GM19099 (cell line): ENCODE measurements around the gene GDPD5.

Experiments
- POLR2A ChIP-seq: IDR thresholded peaks from 3 replicates; pipeline ENCODE4 v1.6.1; 2011; ENCODE audit warnings: low read depth; ENCODE audit not compliant: insufficient read length; ENCODE audit errors: extremely low read depth

Gene GDPD5

DNA sequence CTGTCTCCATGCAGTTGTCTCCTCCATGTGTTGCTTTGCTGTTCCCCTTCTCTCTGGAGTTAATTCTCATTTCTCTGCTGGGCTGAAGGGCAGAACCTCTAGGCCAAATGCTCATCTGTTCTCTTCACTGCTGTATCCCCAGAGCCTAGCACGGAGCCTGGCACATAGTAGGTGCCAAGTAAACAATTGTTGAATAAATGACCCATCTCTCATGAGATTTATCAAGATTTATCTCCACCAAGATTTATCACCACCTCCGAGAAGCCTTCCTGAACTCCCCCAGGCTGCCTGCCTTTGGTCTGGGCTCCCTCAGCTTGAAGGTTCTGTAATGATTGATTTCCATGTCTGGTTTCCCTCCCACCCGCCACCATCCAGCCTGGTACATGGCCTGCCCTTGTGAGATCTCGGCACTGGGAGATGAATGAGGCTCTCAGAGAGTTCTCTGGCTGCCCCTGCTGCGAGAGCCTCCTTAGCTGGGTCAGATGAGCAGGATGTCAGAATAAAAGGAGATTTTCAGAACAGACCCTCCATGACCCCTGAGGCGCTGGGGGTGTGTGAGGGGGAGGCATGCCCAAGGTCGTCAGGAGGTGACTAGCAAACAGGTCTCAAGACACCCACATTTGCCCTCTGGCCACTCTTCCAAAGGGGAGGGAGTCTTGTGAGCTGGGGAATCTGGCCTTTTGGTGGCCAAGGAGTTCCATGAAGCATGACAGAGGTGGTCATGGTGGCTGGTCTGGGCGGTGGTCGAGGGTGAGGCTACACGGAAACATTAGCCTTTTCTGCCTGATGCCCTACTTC, 2.4 kb upstream of the GDPD5 start:
- TF ChIP-seq POLR2A = no peak

DNA sequence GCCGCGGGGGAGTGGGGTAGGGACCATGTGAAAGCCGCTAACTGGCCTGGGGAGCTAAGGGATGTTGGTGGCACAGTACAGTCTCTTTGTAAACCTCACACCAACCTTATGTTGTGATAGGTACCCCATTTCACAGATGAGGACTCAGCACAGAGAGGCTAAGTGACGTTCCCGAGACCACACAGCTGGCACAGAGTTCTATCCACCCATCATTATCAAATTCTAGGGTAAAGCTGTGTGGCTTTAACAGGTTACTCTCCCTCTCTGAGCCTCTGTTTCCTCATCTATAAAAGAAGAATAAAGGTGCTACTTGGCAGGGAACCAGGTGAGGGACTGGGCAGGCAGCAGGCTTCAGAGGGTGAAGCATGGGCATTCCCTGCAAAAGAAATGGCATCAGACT, 1.4 kb upstream of the GDPD5 start:
- no peak for TF ChIP-seq POLR2A

- no peak for TF ChIP-seq POLR2A
Measured at GRCh38 chr11:75526192-75526541, 426 bp upstream of the GDPD5 start.

DNA sequence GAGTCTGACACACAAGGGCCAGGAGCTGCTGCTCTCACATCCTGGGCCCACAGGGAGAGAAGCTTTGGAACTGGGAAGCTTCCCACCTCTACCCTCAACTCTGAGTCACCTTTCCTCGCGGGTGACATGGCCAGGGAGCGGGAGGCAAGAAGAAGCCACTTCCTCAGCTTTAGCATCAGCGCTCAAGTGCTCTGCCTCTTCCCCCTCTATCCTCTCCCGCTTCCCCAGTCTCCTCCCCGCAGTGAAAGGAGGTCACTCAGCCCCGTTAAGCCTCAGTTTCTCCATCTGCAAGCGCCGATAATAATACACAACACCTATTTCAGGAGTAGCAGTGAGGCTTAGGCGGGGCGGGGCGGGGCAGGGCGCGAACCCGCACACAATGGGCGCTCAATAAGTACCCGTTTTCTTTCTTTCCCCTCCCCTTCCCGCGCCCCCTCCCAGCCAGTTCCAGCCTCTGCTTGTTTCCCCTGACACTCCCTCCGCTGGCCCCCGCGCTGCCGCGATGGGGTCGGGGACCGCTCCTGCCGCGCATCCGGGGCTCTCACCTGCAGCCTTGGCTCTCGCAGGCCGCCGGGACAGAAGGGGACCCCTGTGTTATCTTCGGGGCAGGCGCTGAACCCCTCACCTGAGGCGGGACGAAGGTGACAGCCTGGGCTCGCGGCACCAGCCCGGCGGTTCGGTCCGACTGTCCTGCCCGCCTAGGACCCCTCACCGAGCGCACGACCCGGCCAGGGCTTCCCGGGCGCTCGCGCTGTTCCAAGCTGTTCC, 892 bp downstream of the GDPD5 start:
- TF ChIP-seq POLR2A = no peak

DNA sequence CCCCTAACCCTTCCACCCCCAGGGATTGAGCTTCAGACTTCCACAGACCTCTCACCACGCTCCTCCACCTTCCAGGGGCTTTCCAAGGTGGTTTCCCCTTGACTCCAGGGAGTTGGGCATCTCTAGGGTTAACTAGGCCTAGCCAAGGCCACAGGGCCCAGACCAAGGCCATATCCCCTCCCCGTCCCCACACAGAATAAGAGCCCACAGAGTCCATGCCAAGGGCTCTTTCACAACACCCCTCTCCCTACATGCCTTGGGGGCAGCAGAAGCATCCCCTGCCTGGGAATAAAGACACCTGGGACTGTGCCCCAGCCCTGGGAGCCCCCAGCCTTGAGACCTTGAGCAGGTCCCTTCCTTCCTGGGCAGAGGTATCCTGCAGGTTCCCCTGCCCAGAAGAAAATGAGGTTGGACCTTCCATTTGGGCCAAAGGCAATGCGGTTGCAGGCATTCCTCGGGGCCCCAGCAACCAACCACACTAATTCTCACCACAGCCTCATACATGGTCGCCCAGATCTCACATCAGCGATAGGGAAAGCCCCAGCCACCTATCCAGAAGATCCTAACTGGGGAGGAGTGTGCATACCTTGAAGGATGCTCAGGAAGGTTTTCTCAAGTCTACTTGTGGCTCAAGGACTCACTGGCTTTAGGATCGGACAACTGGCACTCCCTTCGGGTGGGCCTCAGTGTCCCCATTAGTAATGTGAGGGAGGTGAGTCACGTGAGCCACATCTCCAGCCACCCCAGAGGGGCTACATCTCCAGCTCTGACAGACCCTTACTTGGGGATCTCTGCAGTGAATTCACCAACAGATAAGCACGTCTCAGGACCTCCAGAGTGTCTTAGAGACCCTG, 1.7 kb downstream of the GDPD5 start:
- no peak for TF ChIP-seq POLR2A

GRCh38 chr11:75523189-75523588, 2.6 kb downstream of the GDPD5 start:
- no peak for TF ChIP-seq POLR2A

DNA sequence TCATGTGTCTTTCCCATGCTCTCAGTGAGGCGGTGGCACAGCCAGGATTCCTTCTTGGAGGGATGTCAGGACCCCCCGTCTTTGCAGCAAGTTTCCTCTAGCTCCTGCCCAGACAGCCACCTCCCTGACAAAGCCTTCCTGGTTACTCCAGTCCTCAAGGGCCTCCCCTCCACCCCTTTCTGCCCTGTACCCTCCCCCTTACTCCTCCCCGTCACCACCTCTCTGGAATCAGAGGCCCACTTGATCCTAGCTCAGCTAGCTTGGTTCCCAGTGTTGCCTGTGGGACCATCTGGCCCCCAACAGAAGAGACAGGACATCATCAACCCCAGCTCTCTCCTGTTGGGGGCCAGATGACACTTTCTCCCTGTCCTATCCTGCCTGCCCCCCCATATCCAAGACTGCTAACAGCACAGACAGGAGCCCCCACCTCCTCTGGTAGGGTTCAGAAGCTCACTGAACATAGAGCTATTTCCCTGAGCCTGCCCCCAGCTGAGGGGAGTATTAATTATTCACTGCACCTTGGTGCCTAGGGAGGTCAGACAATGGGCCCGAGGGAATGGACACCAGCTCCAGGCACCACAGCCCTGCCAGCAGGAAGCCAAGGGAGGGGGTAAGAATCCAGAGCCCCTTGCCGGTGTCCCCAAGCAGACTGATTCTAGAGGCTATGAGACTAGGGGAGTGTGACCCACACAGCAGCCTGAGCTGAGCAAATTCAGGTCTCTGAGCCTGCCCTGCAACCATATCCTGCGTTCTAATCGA, 3.3 kb downstream of the GDPD5 start:
- no peak for TF ChIP-seq POLR2A

GRCh38 chr11:75520688-75521087, 5.1 kb downstream of the GDPD5 start:
- no peak for TF ChIP-seq POLR2A

DNA sequence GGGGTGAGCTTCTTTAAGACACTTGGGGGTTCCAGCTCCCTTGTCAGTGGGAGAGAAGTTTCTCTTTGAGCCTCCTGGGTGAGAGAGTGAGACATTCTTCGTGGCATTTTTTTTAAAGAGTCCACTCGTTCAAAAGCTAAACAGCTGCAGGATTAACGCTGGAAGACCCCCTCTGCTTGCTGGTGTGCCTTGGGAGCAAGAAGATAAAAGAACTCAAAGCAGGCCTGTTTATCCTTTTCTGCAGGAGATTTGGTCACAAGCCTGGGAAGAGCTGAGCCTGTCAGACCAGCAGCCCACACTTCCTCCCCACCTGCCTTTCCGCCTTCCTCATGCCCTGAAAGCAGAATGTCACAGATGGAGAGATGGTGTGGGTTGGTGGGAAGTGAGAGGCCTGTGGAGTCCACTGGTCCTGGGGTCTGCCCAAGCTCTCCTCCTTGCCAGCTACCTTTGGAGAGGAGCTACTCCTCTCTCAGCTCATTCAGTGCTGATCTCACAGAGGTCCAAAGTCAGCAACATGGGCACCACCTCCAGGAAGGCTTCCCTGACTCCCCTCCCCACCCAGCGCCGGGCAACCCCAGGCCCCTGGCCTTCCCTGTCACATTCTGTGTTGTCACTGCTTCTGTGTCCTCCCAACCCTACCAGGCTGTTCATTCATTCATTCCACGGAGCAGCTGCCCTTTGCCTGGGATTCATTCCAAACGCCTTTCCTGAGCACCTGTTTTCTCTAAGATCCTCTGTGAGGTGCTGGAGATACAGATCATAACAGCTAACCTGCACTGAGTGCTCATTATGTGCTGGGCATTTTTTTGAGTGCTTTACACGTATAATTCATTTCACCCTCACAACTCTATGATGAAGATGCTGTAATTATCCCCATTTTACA, 6.7 kb downstream of the GDPD5 start:
- no peak for TF ChIP-seq POLR2A

DNA sequence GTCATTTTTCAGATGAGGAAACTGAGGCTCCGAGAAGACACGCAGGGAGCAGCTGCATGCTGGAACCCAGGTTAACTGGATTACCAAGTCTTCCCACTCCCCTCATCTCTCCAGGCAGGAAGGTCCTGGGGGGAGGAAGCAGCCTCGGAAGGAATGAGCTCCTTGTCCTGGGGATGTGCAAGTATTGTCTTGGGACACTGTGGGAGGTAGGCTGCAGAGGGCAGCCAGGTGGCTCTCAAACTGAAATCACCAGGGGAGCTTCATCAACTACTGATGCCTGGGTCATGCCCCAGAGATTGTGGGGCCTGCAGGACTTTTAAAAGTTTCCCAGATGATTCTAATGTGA, 7.6 kb downstream of the GDPD5 start:
- no peak for TF ChIP-seq POLR2A

DNA sequence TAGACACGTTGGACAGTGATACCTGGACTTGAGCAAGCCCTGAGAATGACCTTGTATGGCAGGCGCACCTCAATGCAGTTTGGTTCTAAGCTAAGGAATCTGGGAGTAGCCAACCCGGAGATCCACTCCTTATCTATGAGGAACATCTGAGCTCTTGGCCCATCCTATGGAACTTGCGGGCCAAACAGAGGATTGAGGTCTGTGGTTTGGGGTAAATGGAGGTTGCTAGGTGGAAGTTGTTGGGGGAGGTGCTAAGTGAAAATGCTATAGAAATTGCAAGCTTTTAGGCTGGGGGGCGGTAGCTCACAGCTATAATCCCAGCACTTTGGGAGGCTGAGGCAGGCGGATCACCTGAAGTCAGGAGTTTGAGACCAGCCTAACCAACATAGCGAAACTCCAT, 8.9 kb downstream of the GDPD5 start:
- TF ChIP-seq POLR2A = no peak

DNA sequence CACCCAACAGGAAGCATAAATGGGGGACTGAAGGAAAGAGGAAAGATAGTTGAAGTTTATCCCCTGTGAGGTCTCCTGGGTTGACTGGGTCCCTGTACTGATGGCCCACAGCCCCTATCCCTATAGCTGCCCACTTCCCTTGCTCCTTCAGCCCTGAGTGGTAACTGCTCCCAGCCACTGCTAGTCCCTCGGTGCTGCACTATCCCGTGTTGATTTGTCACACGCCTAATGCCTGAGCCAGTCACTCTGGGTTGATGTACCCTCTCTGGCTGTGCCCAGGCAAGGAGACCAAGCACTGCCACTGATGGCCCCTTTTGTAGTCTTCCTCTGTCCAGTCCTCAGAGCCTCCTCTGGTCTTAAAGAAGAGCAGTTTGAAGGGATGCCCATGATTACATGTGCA, 9.6 kb downstream of the GDPD5 start:
- no peak for TF ChIP-seq POLR2A

DNA sequence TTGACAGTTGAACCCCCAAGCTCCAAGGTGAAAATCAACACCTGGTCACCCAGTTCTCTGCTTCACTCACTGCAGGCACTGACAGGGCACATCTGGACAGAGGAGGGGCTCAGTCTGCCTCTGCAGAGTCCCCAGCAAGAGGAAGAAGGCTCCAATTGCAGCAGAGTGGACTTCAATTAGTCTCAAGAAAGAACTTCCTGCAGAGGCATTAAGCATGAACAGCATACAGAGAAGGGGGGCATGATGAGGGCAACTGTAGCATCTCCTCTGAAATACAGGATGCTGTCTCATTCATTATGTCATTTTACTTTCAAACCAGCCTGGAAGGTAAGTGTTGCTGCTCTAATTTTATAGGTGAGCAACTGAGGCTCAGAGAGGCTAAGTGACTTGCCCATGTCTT, 11.1 kb downstream of the GDPD5 start:
- TF ChIP-seq POLR2A = no peak

DNA sequence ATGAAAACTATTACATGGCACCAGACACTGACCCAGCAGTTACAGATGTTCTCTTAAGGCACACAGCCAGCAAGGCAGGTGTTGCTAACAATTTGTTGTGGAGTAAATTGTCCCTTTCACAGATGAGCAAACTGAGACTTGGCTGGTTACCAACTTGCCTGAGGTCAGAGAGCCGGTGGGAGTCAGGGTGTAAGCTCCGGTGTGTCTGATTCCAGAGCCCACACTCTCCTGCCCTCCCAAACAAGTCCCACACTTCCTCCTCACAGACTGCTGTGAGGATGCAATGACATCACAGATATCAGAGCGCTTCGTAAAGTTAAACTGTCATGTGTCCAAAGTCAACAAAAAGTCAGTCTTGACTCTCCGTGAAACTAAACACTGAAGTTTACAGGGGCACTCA, 12.5 kb downstream of the GDPD5 start:
- no peak for TF ChIP-seq POLR2A
